HepG2 (cell line): ENCODE results near the gene MYO19.

Source experiments
- BRF2 ChIP-seq: sonication (generic); formaldehyde crosslinking; IDR thresholded peaks from 2 replicates; pipeline ENCODE4 v1.8.1; 2022; ENCODE audit warnings: mild to moderate bottlenecking, missing genetic modification reagents
- CTCF ChIP-seq: sonication (generic); formaldehyde crosslinking; IDR thresholded peaks from 2 replicates; pipeline ENCODE4 v1.5.0; 2020; ENCODE audit warnings: mild to moderate bottlenecking, missing genetic modification reagents, moderate library complexity
- RBAK ChIP-seq: sonication (generic); formaldehyde crosslinking; IDR thresholded peaks from 2 replicates; pipeline ENCODE4 v1.5.1; 2020; ENCODE audit warnings: mild to moderate bottlenecking, missing genetic modification reagents
- REST ChIP-seq, 2 experiments: IDR thresholded peaks; 2 replicates each; pipeline ENCODE4 v1.6.1; 2011 to 2012; ENCODE audit warnings: low read length in 2 of 2, borderline replicate concordance in 1 of 2, low read depth in 1 of 2, mild to moderate bottlenecking in 1 of 2, moderate library complexity in 1 of 2
- SRSF1 ChIP-seq: fragments of 200-400 bp; formaldehyde crosslinking; optimal IDR thresholded peaks from 2 replicates; pipeline ENCODE3; 2017; ENCODE audit warnings: mild to moderate bottlenecking, low read depth, low read length, moderate library complexity
- ZSCAN21 ChIP-seq: sonication (generic); formaldehyde crosslinking; IDR thresholded peaks from 2 replicates; pipeline ENCODE4 v1.8.0; 2022; ENCODE audit warnings: mild to moderate bottlenecking, missing genetic modification reagents, moderate library complexity, borderline replicate concordance
- ZZZ3 ChIP-seq: sonication (generic); formaldehyde crosslinking; IDR thresholded peaks from 2 replicates; pipeline ENCODE4 v1.4.0; 2020; ENCODE audit warnings: missing genetic modification reagents, mild to moderate bottlenecking, borderline replicate concordance
- TF ChIP-seq, protein P1 (sequence below): sonication (generic); formaldehyde crosslinking; IDR thresholded peaks from 2 replicates; pipeline ENCODE4 v1.4.0; 2020; ENCODE audit warnings: missing genetic modification reagents, borderline replicate concordance
- TF ChIP-seq, protein P2 (sequence below): sonication (generic); formaldehyde crosslinking; conservative IDR thresholded peaks from 2 replicates; pipeline ENCODE4 v1.8.0; 2022; ENCODE audit warnings: missing genetic modification reagents

- TF ChIP-seq, protein P1, sequence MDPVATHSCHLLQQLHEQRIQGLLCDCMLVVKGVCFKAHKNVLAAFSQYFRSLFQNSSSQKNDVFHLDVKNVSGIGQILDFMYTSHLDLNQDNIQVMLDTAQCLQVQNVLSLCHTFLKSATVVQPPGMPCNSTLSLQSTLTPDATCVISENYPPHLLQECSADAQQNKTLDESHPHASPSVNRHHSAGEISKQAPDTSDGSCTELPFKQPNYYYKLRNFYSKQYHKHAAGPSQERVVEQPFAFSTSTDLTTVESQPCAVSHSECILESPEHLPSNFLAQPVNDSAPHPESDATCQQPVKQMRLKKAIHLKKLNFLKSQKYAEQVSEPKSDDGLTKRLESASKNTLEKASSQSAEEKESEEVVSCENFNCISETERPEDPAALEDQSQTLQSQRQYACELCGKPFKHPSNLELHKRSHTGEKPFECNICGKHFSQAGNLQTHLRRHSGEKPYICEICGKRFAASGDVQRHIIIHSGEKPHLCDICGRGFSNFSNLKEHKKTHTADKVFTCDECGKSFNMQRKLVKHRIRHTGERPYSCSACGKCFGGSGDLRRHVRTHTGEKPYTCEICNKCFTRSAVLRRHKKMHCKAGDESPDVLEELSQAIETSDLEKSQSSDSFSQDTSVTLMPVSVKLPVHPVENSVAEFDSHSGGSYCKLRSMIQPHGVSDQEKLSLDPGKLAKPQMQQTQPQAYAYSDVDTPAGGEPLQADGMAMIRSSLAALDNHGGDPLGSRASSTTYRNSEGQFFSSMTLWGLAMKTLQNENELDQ (CRISPR knock-in tag): no peak
- TF ChIP-seq ZZZ3 (CRISPR knock-in tag): no peak
- TF ChIP-seq CTCF (CRISPR knock-in tag): no peak
- TF ChIP-seq REST (IDR thresholded peaks at IDR 0.05; ENCODE audit: borderline replicate concordance in 1 of 2, low read depth in 1 of 2, low read length in 2 of 2): no peak
- no peak for TF ChIP-seq RBAK (CRISPR knock-in tag)
- no peak for TF ChIP-seq SRSF1
- TF ChIP-seq ZSCAN21 (CRISPR knock-in tag): no peak
- TF ChIP-seq BRF2 (CRISPR knock-in tag): no peak
- TF ChIP-seq, protein P2, sequence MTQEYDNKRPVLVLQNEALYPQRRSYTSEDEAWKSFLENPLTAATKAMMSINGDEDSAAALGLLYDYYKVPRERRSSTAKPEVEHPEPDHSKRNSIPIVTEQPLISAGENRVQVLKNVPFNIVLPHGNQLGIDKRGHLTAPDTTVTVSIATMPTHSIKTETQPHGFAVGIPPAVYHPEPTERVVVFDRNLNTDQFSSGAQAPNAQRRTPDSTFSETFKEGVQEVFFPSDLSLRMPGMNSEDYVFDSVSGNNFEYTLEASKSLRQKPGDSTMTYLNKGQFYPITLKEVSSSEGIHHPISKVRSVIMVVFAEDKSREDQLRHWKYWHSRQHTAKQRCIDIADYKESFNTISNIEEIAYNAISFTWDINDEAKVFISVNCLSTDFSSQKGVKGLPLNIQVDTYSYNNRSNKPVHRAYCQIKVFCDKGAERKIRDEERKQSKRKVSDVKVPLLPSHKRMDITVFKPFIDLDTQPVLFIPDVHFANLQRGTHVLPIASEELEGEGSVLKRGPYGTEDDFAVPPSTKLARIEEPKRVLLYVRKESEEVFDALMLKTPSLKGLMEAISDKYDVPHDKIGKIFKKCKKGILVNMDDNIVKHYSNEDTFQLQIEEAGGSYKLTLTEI (CRISPR knock-in tag): no peak
These were observed 11.6 kb downstream of the MYO19 start for GRCh38 chr17:36523113-36523512.
